ENCODE data around the gene ZNF268. TPM values are rescaled to one million over a fixed set of nuclear protein-coding genes. Genes with fewer than 3 reads are reported as not detected.

Gene ZNF268
- total RNA-seq, 4 donors from 2014 or later = 15.5 to 36.9 (median 19.0) TPM

DNA sequence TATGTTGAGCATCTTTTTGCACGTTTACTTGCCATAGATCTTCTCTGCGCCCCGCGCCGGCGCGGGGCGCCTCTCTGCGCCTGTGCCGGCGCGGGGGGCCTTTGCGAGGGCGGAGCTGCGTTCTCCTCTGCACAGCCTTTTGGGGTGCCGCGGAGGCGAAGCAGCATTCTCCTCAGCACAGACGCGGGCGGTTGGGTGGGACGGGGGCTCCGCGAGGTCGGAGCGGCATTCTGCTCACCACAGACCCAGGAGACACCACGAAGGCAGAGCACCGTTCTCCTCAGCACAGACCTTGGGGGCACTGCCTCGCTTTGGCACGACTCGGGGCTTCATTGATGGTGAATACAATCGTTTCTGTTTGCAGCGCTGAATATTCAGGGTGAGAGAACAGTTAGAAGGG lies 82.9 kb downstream of the ZNF268 start:
- H3K9me3 ChIP-seq = no peaks in the 10 kb centered on the region
- ATAC-seq = no peak
- H3K4me3 ChIP-seq = no peak overlapping the region
- no peaks in the 10 kb centered on the region for H3K4me1 ChIP-seq
- H3K27ac ChIP-seq = no peak overlapping the region
- 40 to 69% methylated on average over 1 to 4 of the region's 33 CpGs for WGBS, 2 donors (ENCODE audit: low coverage in 1 of 2)
- no peaks in the 10 kb centered on the region for H3K27me3 ChIP-seq
- TF ChIP-seq POLR2A (IDR thresholded peaks at IDR 0.05) (no peak), POLR2AphosphoS5 (IDR thresholded peaks at IDR 0.05) (no peak)
- TF ChIP-seq, protein P1, sequence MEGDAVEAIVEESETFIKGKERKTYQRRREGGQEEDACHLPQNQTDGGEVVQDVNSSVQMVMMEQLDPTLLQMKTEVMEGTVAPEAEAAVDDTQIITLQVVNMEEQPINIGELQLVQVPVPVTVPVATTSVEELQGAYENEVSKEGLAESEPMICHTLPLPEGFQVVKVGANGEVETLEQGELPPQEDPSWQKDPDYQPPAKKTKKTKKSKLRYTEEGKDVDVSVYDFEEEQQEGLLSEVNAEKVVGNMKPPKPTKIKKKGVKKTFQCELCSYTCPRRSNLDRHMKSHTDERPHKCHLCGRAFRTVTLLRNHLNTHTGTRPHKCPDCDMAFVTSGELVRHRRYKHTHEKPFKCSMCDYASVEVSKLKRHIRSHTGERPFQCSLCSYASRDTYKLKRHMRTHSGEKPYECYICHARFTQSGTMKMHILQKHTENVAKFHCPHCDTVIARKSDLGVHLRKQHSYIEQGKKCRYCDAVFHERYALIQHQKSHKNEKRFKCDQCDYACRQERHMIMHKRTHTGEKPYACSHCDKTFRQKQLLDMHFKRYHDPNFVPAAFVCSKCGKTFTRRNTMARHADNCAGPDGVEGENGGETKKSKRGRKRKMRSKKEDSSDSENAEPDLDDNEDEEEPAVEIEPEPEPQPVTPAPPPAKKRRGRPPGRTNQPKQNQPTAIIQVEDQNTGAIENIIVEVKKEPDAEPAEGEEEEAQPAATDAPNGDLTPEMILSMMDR (IDR thresholded peaks at IDR 0.05) = no peak
- H3K36me3 ChIP-seq = no peaks in the 10 kb centered on the region

Small RNA genes within 50 kb of the gene (small RNA-seq; reads per million reads assigned to genes)
- gene RF00019 (0 reads per million in 4 donors), gene RNU6-717P (0 reads per million in 4 donors)

Other genes starting within 250 kb of the ZNF268 start
- 10 to 100 TPM in 1 of 4 donors, 1 to 10 TPM in 3; 2.9 to 11.8 (median 6.3) TPM for gene ZNF605, start 225.2 kb upstream of the ZNF268 start, total RNA-seq
- 1 to 10 TPM; 6.7 to 9.8 (median 9.2) TPM for gene ZNF26, start 195.1 kb upstream of the ZNF268 start, total RNA-seq
- gene ZNF84, start 144.0 kb upstream of the ZNF268 start, total RNA-seq = 10 to 100 TPM; 16.2 to 47.5 (median 20.0) TPM
- 10 to 100 TPM in 3 of 4 donors, 1 to 10 TPM in 1; 9.7 to 29.7 (median 13.7) TPM for gene ZNF140, start 100.6 kb upstream of the ZNF268 start, total RNA-seq
- gene ZNF891, start 51.2 kb upstream of the ZNF268 start, total RNA-seq = 1 to 10 TPM; 2.5 to 5.1 (median 2.9) TPM
- gene ZNF10, start 50.9 kb upstream of the ZNF268 start, total RNA-seq = 10 to 100 TPM in 2 of 4 donors, 1 to 10 TPM in 2; 1.8 to 20.9 (median 11.1) TPM
- not detected for gene ANHX, start 54.4 kb downstream of the ZNF268 start, total RNA-seq